Measurements from ENCODE around the gene CLNS1A.

- no peak for TF ChIP-seq POLR2A (IDR thresholded peaks at IDR 0.05)
- no peak for TF ChIP-seq CTCF (IDR thresholded peaks at IDR 0.05 in 8 of 11, conservative IDR thresholded peaks at IDR 0.05 in 3 of 11)
- TF ChIP-seq POLR2AphosphoS5 (IDR thresholded peaks at IDR 0.05), result no peak
These were observed 23.4 kb upstream of the CLNS1A start for GRCh38 chr11:77660947-77661346.

Measured in spleen (tissue), 7 donors.